ENCODE measurements around the gene MRFAP1L1.

The MRFAP1L1 gene

DNA sequence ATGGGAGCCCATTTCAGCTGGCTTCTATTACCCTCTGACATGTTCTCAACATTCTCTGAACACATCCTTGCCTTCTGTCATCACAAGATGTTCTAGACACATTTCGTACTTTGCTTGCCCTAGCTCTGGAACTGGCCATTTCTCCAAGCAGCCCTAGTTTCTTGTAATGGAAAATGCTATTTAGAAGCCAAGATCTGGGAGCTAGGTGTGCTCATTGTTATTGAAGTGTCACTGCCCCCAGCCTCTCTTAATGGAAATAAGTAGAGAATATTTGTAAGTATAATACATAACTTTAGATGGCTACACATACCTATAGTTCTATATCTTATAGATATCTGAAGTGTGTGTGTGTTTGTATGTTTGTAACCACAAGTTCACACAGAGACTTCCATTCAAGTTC, 6.9 kb downstream of the MRFAP1L1 start:
- Histone ChIP-seq H3K27ac (replicated peaks) (no peak overlapping the region), H3K27me3 (ENCODE audit: insufficient read depth, poor library complexity, severe bottlenecking) (no peaks in the 10 kb centered on the region), H3K4me3 (replicated peaks; ENCODE audit: insufficient read depth, low read length) (no peak overlapping the region)
- no peak for DNase-seq (ENCODE audit: low read depth in 1 of 2, low spot score in 1 of 2)
- no peak for TF ChIP-seq SPI1 (IDR thresholded peaks at IDR 0.05; ENCODE audit: borderline replicate concordance, low read depth)
- TF ChIP-seq REST (IDR thresholded peaks at IDR 0.05; ENCODE audit: insufficient replicate concordance, low read depth), result no peak
- no peak for TF ChIP-seq GABPA (IDR thresholded peaks at IDR 0.05; ENCODE audit: low read depth)
- no peak for TF ChIP-seq CTCF (IDR thresholded peaks at IDR 0.05; ENCODE audit: insufficient read depth, low read length)
- TF ChIP-seq POLR2AphosphoS5 (IDR thresholded peaks at IDR 0.05; ENCODE audit: low read depth), result no peak

- TF ChIP-seq GABPA (IDR thresholded peaks at IDR 0.05; ENCODE audit: low read depth) (no peak), CTCF (IDR thresholded peaks at IDR 0.05; ENCODE audit: insufficient read depth, low read length) (peak; percentile 7)
- no peaks in the 10 kb centered on the region for H3K27me3 ChIP-seq (ENCODE audit: insufficient read depth, poor library complexity, severe bottlenecking)
- H3K4me3 ChIP-seq (replicated peaks; ENCODE audit: insufficient read depth, low read length), result no peak overlapping the region
- H3K27ac ChIP-seq (replicated peaks), result no peak overlapping the region
- no peak for DNase-seq (ENCODE audit: low read depth in 1 of 2, low spot score in 1 of 2)
These were observed 8.3 kb downstream of the MRFAP1L1 start for GRCh38 chr4:6701371-6701770.

GRCh38 chr4:6699903-6700302, 9.8 kb downstream of the MRFAP1L1 start:
- Histone ChIP-seq H3K27ac (replicated peaks) (no peak overlapping the region), H3K27me3 (ENCODE audit: insufficient read depth, poor library complexity, severe bottlenecking) (no peaks in the 10 kb centered on the region), H3K4me3 (replicated peaks; ENCODE audit: insufficient read depth, low read length) (no peak overlapping the region)
- no peak for DNase-seq (ENCODE audit: low read depth in 1 of 2, low spot score in 1 of 2)
- no peak for TF ChIP-seq SPI1 (IDR thresholded peaks at IDR 0.05; ENCODE audit: borderline replicate concordance, low read depth)
- no peak for TF ChIP-seq GABPA (IDR thresholded peaks at IDR 0.05; ENCODE audit: low read depth)
- no peak for TF ChIP-seq REST (IDR thresholded peaks at IDR 0.05; ENCODE audit: insufficient replicate concordance, low read depth)
- no peak for TF ChIP-seq POLR2AphosphoS5 (IDR thresholded peaks at IDR 0.05; ENCODE audit: low read depth)
- no peak for TF ChIP-seq CTCF (IDR thresholded peaks at IDR 0.05; ENCODE audit: insufficient read depth, low read length)

DNA sequence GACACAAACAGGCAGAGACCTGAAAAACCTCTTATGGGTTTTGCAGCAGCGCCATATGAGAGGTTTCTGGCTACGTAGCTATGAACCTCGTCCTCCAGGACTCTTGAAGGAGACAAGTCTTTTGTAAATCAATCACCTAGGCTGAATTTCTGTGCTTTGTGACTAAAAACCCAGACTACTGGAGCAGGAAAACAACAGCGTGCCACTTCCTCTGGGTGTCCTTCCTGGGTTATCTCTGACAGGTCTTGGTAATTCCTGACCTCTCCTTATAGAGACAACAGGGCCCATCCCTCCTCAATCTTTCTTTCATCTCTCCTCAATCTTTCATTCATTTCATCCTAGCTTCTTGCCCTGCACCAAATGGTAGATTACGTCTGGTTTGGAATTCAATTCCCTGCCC, 10.3 kb downstream of the MRFAP1L1 start:
- no peak overlapping the region for H3K4me3 ChIP-seq (replicated peaks; ENCODE audit: insufficient read depth, low read length)
- TF ChIP-seq CTCF (IDR thresholded peaks at IDR 0.05; ENCODE audit: insufficient read depth, low read length), result no peak
- no peak for TF ChIP-seq REST (IDR thresholded peaks at IDR 0.05; ENCODE audit: insufficient replicate concordance, low read depth)
- DNase-seq (ENCODE audit: low read depth in 1 of 2, low spot score in 1 of 2), result no peak
- H3K27me3 ChIP-seq (ENCODE audit: insufficient read depth, poor library complexity, severe bottlenecking), result no peaks in the 10 kb centered on the region
- H3K27ac ChIP-seq (replicated peaks), result no peak overlapping the region
